Small intestine (tissue), 7 donors: ENCODE data around the gene IFNA1. TPM values are rescaled to one million over a fixed set of nuclear protein-coding genes. Genes with fewer than 3 reads are reported as not detected.

ENCODE experiments used
- DNase-seq, 2 donors: peaks; one replicate each; pipeline versions ENCODE4 v3.0.0 to v3.0.0-alpha.2; 2013
- FAIRE-seq: peaks from 2 replicates; lab custom pipeline; 2012; peaks lifted over from hg19 to GRCh38; lab: Jason Lieb, UNC
- H3K27ac ChIP-seq, 3 donors: one replicate each; pipeline ENCODE4 v1.5.1; 2013; ENCODE audit warnings: low read length in 2 of 3, mild to moderate bottlenecking in 2 of 3, control low read depth in 1 of 3, inconsistent platforms in 1 of 3, low read depth in 1 of 3, moderate library complexity in 1 of 3
- H3K27me3 ChIP-seq, 3 donors: one replicate each; pipeline ENCODE4 v1.6.1; 2013; ENCODE audit warnings: low read length in 3 of 3, inconsistent platforms in 1 of 3; ENCODE audit not compliant: control insufficient read depth in 3 of 3, insufficient read depth in 3 of 3
- H3K36me3 ChIP-seq, 3 donors: one replicate each; pipeline ENCODE4 v1.6.1; 2013; ENCODE audit warnings: low read length in 3 of 3, inconsistent platforms in 1 of 3, low read depth in 1 of 3, mild to moderate bottlenecking in 1 of 3, moderate library complexity in 1 of 3; ENCODE audit not compliant: control insufficient read depth in 3 of 3, insufficient read depth in 2 of 3
- H3K4me1 ChIP-seq, 3 donors: one replicate each; pipeline ENCODE4 v1.6.1; 2013; ENCODE audit warnings: low read length in 2 of 3, inconsistent platforms in 1 of 3, low read depth in 1 of 3, mild to moderate bottlenecking in 1 of 3, moderate library complexity in 1 of 3; ENCODE audit not compliant: control insufficient read depth in 3 of 3, insufficient read depth in 2 of 3
- H3K4me3 ChIP-seq, 3 donors: one replicate each; pipeline ENCODE4 v1.5.1; 2013; ENCODE audit warnings: low read length in 3 of 3, control low read depth in 1 of 3, inconsistent platforms in 1 of 3, low read depth in 1 of 3, mild to moderate bottlenecking in 1 of 3, moderate library complexity in 1 of 3
- H3K9me3 ChIP-seq, 2 donors: one replicate each; pipeline ENCODE4 v1.6.1; 2013; ENCODE audit warnings: low read depth in 1 of 2, low read length in 1 of 2; ENCODE audit not compliant: control insufficient read depth in 2 of 2, insufficient read depth in 1 of 2
- WGBS, 3 donors: extraction: QIAGEN DNeasy Blood & Tissue Kit; methylation state at CpG; one replicate each; pipeline ENCODE4 v1.1.7; 2013; 5-methylcytosine and 5-hydroxymethylcytosine counted together
- polyA plus RNA-seq, 4 donors: library from polyadenylated mRNA; stranded (reverse) in 3 of 4; unstranded in 1 of 4; fragments of 200-250 nt in 3 of 4; fragments of 120-200 nt in 1 of 4; gene quantifications; one replicate each; pipeline versions ENCODE4 v1.2.1 to v1.2.3, GENCODE V29; 2013
- donor health status: healthy with polysubstance abuse.
- donor health status: control.
- donor health status: control.
- donor health status: Bipolar disorder and iron deficiency.
- donor health status: healthy.

Gene IFNA1
- polyA plus RNA-seq, 4 donors: not detected

DNA sequence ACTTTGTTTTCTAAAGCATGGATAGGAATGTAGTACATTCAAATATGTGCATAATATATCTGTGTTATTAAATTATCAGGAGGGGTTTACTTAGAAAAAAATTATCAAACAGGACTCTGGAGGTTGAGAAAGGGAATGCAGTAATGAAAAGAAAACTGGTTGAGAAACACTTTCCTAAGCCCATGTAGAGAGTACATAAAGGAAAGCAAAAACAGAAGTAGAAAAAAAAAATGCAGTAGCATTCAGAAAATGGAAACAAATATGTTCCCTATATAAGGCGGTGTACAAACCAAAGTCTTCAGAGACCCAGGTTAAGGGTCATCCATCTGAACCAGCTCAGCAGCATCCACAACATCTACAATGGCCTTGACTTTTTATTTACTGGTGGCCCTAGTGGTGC is 31.4 kb upstream of the IFNA1 start, which contains the start of gene IFNA8:
Gene IFNA8, plus strand, starts transcription at position 301 of the 400 bp plus-strand sequence. Its CDS starts 60 bp downstream, at position 361.
- H3K9me3 ChIP-seq: no peaks in the 10 kb centered on the region
- no peak for DNase-seq
- H3K27me3 ChIP-seq: peaks cover 0 to 7% (median 0%) of the 10 kb centered on the region in 3 donors
- H3K4me1 ChIP-seq: no peaks in the 10 kb centered on the region
- H3K4me3 ChIP-seq: no peak within 1 kb of the TSS
- FAIRE-seq: no peak
- no peak within 1 kb of the TSS for H3K27ac ChIP-seq
- WGBS, 3 donors: 87 to 94% (median 88%) methylated on average over 1 of the region's 1 CpG
- H3K36me3 ChIP-seq: no peaks in the 10 kb centered on the region

DNA sequence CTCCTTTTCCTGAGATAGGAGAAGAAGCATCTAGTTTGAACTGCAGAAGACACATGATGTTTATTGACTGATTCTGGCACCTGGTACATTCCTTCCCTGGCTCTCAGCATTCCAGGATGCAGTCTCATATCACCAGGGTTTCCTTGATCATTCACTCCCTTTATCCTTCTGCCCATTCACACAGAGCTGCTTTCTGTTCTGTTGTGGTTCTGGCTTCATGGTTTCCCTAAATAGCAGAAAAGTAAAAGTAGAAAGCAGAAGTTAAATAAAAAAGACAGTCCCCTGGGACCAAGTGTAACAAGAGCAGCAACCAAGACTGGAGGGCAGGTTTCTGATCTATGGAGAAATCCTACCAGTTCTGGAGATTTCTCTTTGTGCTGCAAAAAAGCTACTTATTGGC is 28.1 kb upstream of the IFNA1 start:
- H3K27me3 ChIP-seq: peaks cover 0 to 3% (median 0%) of the 10 kb centered on the region in 3 donors
- no peak for FAIRE-seq
- no peak overlapping the region for H3K4me3 ChIP-seq
- DNase-seq: no peak
- no peaks in the 10 kb centered on the region for H3K36me3 ChIP-seq
- H3K9me3 ChIP-seq: no peaks in the 10 kb centered on the region
- H3K4me1 ChIP-seq: no peaks in the 10 kb centered on the region
- no peak overlapping the region for H3K27ac ChIP-seq

DNA sequence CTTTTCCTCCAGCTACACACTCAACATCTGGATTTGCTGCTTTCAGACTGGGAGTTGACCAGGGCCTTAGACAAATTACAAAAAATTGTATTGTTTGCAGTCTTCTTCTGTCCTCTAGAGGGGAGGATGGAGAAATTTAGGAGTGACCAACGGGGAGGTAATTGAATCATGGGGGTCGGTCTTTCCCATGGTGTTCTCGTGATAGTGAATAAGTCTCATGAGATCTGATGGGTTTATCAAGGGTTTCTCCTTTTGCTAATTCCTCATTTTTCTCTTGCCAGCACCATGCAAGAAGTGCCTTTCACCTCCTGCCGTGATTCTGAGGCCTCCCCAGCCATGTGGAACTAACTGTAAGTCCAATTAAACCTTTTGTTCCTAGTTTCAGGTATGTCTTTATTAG is 27.1 kb upstream of the IFNA1 start:
- WGBS, 3 donors: 75 to 90% (median 80%) methylated on average over 4 of the region's 4 CpGs

DNA sequence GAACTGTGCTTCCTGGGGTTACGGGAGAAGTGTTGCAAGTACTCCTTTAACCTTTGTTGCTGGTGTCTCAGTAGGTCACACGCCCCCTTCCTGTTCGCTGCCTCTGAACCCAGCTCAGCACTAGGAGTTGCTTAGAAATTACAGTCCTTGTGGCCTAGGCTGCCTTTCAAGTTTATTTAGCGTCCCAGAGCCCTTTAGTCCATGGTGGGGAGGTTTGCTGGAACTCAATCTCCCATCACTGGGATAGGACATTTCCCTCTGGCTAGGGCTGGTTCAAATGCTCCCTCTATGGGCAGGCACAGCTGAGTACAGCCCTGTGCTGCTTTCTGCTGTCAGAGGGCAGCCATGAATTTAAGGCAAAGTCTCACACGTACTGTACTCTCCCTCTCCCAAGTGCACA is 26.6 kb upstream of the IFNA1 start:
- peaks cover 0 to 3% (median 0%) of the 10 kb centered on the region in 3 donors for H3K27me3 ChIP-seq
- no peaks in the 10 kb centered on the region for H3K9me3 ChIP-seq
- no peak overlapping the region for H3K27ac ChIP-seq
- 52 to 76% (median 67%) methylated on average over 5 of the region's 5 CpGs for WGBS, 3 donors
- no peaks in the 10 kb centered on the region for H3K36me3 ChIP-seq
- H3K4me1 ChIP-seq: no peaks in the 10 kb centered on the region
- no peak for FAIRE-seq
- DNase-seq: peak in 1 of 2 donors; percentile 5
- no peak overlapping the region for H3K4me3 ChIP-seq

More for the DNA sequence above, 27.1 kb upstream of the IFNA1 start:
- Histone ChIP-seq H3K36me3 (no peaks in the 10 kb centered on the region), H3K9me3 (no peaks in the 10 kb centered on the region), H3K4me1 (no peaks in the 10 kb centered on the region), H3K27ac (no peak overlapping the region), H3K4me3 (no peak overlapping the region), H3K27me3 (peaks cover 0 to 3% (median 0%) of the 10 kb centered on the region in 3 donors)
- FAIRE-seq (no peak), DNase-seq (no peak)

DNA sequence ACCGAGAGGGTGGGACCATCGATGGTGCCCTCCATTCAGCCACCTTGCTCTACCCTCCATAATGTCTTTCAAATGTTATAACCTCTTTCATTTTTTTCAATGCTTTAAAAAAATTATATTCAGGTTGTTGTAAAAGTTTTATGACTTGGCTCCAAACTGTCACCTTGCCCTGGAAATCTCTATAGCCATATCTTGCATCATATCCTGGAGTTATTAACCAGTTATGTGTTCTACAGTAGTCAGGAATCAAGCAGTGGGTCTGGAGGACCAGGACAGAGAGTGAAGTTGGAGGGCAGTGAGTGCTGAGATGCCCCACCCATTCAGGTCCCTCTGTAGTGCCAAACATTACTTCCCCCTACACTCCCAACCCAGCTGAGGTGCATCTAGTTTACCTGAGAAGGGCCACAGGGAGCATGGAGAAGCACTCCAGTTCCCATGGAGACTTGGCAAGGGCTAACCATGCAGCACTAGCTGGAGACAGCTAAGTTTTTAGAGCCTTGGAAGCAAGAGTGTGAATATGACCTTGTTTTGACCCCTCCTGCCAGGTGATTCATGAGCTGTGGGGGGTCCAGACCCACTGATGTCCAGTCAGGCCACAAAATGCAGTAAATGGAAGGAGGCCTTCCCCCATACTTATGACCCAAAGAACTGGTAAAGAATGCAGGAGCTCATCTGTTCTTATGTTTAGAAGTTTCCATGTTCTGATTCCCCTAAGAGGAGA is 25.9 kb upstream of the IFNA1 start:
- FAIRE-seq (no peak), DNase-seq (no peak)
- WGBS, 3 donors: 84 to 89% (median 89%) methylated on average over 2 of the region's 2 CpGs
- H3K4me1 ChIP-seq: no peaks in the 10 kb centered on the region
- H3K9me3 ChIP-seq: no peaks in the 10 kb centered on the region
- H3K4me3 ChIP-seq: no peak overlapping the region
- H3K36me3 ChIP-seq: no peaks in the 10 kb centered on the region
- H3K27me3 ChIP-seq: no peaks in the 10 kb centered on the region
- H3K27ac ChIP-seq: no peak overlapping the region

- no peak overlapping the region for H3K27ac ChIP-seq
- H3K27me3 ChIP-seq: no peaks in the 10 kb centered on the region
- no peaks in the 10 kb centered on the region for H3K9me3 ChIP-seq
- H3K4me3 ChIP-seq: no peak overlapping the region
- 17 to 57% (median 33%) methylated on average over 5 of the region's 5 CpGs for WGBS, 3 donors
- FAIRE-seq (no peak), DNase-seq (no peak)
- H3K4me1 ChIP-seq: no peaks in the 10 kb centered on the region
- H3K36me3 ChIP-seq: no peaks in the 10 kb centered on the region
Observed at GRCh38 chr9:21415493-21416267, 24.6 kb upstream of the IFNA1 start.

DNA sequence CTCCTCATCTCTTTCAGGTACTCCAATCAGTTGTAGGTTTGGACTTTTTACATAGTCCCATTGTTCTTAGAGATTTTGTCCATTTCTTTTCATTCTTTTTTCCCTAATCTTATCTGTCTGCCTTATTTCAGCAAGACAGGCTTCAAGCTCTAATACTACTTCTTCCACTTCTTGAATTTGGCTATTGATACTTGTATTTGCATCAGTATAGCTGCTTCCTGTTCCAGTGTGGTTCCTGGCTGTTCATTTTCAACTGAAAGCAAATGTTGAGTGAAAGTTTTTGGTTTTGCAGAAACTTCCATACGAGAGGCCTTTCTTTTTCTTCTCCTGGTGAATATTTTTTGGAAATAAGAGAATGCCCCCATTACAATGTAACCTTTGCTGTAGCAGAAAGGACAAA is 12.0 kb upstream of the IFNA1 start:
- FAIRE-seq (no peak), DNase-seq (no peak)
- Histone ChIP-seq H3K27ac (no peak overlapping the region), H3K9me3 (no peaks in the 10 kb centered on the region), H3K4me3 (no peak overlapping the region), H3K27me3 (peaks cover 0 to 2% (median 0%) of the 10 kb centered on the region in 3 donors), H3K36me3 (no peaks in the 10 kb centered on the region), H3K4me1 (no peaks in the 10 kb centered on the region)
- WGBS, 3 donors: 74 to 80% (median 77%) methylated on average over 1 of the region's 1 CpG

GRCh38 chr9:21429191-21429590 is 11.0 kb upstream of the IFNA1 start:
- FAIRE-seq (no peak), DNase-seq (no peak)
- Histone ChIP-seq H3K4me3 (no peak overlapping the region), H3K4me1 (no peaks in the 10 kb centered on the region), H3K36me3 (no peaks in the 10 kb centered on the region), H3K27ac (no peak overlapping the region), H3K9me3 (no peaks in the 10 kb centered on the region), H3K27me3 (peaks cover 0 to 2% (median 0%) of the 10 kb centered on the region in 3 donors)
- WGBS, 3 donors: 68 to 76% (median 75%) methylated on average over 2 of the region's 2 CpGs
